GM18907 (cell line): ENCODE data around the gene CRIM1.

Experiments
- ATAC-seq: cut with Tn5 transposase; IDR thresholded peaks from one replicate; pipeline ENCODE4 v1.9.1; 2021; ENCODE audit warnings: mild to moderate bottlenecking, moderate library complexity; ENCODE audit not compliant: unreplicated experiment

CRIM1 gene

DNA sequence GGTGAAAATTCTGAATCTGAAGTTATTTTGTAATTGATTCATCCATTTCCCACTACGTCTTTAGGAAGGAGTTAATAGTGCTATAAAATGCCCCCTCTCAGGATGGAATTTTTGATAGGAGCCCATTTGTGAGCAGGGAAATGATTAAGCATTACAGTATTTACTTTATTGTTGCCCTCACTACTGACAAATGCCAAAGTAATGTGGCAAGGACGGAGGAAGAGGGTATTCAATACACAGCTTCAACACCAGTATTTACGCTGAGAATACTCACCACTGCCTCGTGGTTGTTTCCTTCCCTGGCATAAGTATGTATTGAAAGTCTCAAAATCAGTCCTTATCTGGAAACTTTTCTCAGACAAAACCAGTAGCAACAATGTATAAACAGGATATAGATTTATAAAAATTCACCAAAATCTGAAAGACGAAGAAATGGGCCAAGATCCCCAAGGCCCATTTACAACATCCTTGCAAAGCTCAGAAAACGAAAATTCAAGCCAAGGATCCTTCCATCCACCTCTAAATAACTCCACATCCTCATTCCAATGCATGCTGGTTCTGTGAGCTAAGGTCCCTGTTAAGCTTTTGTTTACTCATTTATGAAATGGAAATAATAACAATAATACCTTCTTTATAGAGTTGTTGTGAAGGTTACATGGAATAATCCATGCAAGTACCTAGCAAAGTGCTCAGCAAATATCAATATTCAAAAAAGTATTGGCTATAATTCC lies 213.1 kb downstream of the CRIM1 start:
- ATAC-seq: no peak

GRCh38 chr2:36569267-36569856 lies 213.8 kb downstream of the CRIM1 start:
- ATAC-seq: no peak

GRCh38 chr2:36570416-36570815 lies 214.8 kb downstream of the CRIM1 start:
- no peak for ATAC-seq

DNA sequence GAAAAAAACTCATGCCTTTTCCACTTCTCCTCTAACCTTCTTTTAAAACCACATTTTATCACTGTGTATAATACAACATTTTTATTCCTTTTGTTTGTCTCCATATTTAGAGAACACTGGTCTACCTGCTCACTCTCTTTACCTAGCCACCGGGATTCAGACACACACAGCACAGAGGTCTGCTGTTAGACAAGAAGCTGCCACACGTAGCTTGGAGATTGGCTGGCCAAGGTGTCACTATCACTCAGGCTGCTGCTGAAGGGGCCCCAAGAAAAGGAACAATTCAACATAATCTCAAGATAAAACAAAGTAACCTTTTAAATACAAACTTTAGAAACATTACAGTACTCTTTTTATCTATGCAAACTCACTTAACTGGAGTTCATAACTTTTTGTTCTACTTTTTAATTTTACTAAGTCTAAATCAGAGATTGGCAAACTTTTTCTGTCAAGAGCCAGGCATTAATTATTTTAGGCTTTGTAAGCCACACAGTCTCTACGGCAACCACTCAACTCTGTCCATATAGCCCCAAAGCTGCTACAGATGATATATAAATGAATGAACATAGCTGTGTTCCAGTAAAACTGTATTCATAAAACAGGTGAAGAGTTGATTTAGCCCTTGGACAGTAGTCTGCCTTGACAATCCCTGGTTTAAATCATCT lies 216.6 kb downstream of the CRIM1 start:
- no peak for ATAC-seq

- no peak for ATAC-seq
Observed at GRCh38 chr2:36572719-36573059, 217.1 kb downstream of the CRIM1 start.

DNA sequence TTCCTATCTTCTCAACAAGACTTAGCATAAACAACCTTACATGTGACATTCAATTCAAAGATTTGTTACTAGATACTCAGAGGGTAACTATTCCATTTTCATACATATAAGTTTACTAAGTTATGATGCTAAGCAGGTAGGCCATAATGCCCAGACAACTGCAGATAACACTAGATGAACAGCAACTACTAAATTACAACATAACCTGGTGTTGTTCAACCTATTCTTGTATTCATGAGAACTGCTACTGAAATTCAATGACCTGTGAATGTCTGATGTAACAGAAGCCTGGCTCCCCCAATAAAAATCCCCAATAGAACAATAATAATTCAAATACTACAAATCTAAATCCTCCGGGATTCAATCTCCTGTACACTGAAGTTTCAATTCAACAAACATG lies 217.6 kb downstream of the CRIM1 start:
- no peak for ATAC-seq

DNA sequence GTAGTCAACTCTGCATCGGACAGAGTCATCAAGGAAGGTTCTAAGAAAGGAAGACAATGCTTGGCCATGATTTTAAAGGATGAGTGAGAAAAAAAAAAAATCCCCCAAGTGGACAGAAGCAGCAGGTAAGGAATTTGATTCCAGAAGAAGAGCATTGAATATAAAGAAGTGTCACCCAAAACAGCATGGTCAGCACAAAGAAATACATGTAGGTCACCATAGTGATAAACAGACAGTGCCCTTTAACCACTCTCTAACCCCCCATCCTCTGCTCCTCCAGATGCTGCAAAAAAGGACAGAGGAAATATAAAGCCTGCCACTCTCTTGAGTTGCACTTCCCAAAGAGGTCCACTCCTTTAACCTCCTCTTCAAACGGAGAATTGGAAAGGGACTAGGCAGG lies 219.0 kb downstream of the CRIM1 start:
- no peak for ATAC-seq

DNA sequence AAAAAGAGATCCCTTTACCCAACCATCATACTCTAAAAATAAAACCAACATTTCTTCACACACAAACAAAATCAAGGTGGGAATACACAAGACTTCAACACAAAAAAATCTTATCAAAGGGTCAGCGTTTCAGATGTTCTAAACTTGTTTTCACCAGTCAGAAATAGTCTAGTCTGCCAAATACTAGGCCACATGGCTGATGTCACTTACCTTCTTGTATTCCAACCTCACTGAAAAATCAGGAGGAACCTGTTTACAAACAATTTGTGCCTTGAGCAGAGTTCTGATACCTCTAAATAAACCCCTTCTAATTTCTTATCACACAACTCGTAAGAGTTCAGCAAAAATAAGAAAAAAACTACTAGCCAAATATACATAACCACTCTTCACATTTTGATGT lies 222.3 kb downstream of the CRIM1 start:
- ATAC-seq: no peak

DNA sequence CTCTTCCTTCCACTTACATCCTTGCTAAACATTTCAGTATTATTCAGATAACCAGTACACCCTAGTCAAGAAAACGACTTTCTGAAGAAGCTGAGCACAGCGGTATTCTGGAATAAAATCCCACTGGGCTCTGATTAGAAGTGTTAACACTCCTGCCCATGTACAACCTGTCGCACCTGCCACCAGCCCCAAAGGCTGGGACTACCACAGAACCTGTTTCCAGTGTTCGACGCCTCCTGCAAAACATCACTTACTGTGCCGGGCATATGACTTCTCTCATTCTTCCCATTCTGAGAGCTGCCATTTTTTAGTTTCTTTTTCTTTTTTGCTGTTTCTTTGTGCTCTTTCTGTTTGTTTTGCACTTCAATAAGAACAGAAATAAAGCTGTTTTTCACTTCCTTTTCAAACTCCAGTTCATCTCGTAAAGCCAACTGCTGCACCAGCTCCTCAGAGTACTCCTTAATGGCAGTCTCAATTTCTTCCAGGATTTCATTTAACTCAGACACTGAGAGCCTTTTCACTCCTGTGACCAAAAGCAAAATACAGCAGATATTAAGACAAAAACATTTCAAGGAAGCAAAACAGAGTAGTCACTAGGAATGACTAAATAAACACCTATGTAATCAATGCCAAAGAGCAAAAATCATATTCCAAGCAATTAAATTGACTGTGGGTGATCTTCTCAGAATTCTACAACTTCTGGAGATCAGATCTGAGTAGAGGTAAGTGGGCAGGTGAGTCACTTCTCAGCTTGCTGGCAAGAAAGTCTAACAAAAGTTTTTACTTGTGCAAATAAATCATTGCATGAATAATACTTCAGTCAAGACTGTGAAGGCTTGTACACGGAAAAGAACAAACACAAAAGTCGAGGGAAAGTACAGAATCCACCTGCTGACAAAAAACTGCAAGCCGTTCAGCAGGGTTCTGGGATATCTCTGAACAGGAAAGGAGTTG lies 223.0 kb downstream of the CRIM1 start:
- ATAC-seq: no peak

DNA sequence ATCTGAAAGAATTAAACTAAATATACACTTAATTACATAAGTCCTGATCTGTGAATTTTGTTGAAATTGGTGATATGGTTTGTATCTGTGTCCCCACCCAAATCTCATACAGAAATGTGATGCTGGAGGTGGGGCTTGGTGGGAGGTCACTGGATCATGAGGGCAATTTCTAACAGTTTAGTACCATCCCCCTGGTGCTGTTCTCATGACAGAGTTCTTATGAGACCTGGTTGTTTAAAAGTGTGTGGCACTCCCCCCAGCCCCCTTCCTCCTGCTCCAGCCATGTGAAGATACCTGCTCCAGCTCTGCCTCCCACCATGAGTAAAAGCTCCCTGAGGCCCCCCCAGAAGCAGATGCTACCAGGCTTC lies 223.7 kb downstream of the CRIM1 start:
- no peak for ATAC-seq

DNA sequence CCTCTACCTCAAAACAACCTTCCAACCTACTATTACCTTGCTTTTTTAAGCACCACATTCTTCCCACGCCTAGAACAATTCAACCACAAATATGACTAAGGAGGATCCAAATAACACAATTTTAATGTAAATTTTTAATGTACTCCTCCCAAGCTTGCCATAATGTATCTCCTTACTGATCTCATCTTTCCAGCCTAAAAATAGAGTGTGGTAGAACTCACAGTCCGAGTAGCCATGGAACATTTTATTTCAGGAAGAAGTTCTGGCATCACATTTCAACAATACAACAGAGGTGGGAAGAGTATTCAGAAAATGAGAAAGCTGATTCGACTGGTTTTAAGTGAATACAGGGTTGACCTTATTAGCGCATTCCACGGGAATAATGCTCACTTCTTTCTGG lies 227.0 kb downstream of the CRIM1 start:
- ATAC-seq: no peak

DNA sequence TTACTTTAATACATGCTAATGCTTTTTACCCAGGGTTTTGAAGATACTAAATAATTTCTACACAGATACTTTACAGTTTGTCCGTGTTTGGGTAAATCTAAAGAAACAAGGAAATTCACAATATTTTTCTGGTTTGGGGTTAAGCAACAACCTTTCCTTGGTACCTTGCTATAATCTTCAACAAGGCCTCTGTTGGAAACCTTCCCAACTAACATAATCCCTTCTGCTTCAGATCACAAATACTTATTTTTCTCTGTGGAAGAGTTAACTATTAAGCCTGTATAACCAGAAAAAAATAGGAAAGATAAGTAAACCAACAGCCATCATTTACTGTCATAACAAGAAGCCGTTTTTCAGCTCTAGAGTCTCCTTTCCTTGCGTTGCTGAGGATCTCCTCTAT lies 227.4 kb downstream of the CRIM1 start:
- ATAC-seq: no peak

DNA sequence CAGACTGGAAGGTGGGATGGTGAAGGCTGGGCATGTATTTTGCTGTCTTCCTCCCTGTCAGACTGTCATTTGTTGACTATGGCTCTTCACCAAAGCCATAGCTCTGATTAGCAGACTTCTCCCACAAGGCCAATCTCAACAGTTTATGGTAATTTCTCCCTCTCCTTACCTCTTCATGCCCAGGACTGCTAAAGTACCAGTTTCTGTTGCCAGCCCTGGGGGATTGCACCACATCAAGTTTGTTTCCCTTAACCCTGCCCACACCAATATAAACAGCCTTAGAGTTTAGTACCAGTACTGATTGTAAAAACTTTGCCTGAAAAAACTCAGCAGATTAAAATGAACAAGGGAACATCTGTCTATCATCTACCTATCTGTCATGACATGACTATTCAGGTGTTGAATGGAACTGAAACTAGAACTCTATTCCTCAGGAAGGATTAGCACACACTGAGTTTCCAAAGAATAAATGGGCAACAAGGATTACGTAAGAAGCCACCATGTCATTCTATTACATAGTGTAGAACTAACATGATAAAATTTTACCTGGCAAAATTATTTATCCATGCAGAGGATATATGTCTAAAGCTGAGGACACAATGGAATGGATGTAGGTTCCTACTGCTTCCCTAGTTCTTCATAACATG lies 228.7 kb downstream of the CRIM1 start:
- ATAC-seq: no peak

DNA sequence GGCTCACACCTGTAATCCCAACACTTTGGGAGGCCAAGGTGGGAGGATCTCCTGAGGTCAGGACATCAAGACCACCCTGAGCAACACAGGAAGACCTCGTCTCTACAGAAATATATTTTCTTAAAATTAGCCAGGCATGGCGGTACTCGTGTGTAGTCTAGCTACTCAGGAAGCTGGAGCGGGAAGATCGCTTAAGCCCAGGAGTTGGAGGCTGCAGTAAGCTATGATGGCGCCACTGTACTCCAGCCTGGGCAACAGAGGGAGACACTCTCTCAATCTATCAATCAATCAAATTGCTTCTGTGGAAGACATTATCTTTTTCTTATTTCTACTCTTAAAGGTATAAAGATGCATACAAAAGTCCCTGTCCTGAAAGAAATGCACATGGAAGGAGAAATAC lies 231.1 kb downstream of the CRIM1 start:
- no peak for ATAC-seq

DNA sequence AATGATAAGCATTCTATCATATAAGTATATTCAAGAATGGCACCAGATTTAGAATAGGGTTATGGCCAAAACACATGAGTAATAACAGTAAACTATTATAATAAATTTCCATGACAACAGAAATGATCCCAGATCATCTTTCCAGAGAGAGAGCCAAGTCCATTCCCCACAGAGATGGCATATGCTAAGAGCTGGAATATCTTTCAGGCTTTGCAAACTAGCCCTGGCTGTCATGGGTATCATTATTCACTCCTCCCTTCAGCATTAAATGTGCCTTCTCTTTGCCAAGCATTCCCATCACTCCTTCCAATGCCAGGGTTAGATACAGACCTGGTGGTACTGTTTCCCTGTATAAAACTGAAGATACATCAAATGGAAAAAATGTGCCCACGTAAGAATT lies 231.5 kb downstream of the CRIM1 start:
- no peak for ATAC-seq

- no peak for ATAC-seq
Observed at GRCh38 chr2:36587556-36587955, 232.0 kb downstream of the CRIM1 start.

- no peak for ATAC-seq
Observed at GRCh38 chr2:36589230-36589630, 233.7 kb downstream of the CRIM1 start.

GRCh38 chr2:36594849-36595248 lies 239.3 kb downstream of the CRIM1 start:
- no peak for ATAC-seq

GRCh38 chr2:36596397-36596796 lies 240.8 kb downstream of the CRIM1 start:
- ATAC-seq: no peak

GRCh38 chr2:36597003-36597531 lies 241.5 kb downstream of the CRIM1 start:
- ATAC-seq: no peak
